ENCODE data around the gene IL6ST. TPM values are rescaled to one million over a fixed set of nuclear protein-coding genes. Genes with fewer than 3 reads are reported as not detected.

Gene IL6ST
- total and polyA plus RNA-seq, 12 donors, result 39.0 to 659 (median 292) TPM

DNA sequence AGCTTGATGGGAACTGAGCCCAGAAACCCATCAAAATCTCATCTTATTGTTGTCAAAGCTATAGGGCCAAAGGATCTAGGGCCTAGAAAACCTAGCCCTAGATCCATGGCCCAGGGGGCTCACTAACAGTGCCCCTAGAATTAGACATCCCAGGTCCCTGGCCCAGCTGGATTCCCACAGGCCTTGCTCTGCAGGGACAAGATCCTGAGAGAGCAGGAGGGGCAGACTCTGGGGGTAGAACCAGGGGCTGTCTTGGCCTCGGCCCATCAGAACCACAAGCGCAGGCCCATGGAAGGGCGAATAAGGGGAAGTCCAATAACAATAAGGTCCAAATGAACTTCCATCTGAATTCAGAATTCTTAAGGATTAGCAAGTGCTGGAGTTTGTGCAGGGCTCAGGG is 69.6 kb downstream of the IL6ST start:
- no peaks in the 10 kb centered on the region for H3K9me3 ChIP-seq (replicated peaks in 1 of 3)
- TF ChIP-seq POLR2A (IDR thresholded peaks at IDR 0.05), result no peak
- TF ChIP-seq, protein P1, sequence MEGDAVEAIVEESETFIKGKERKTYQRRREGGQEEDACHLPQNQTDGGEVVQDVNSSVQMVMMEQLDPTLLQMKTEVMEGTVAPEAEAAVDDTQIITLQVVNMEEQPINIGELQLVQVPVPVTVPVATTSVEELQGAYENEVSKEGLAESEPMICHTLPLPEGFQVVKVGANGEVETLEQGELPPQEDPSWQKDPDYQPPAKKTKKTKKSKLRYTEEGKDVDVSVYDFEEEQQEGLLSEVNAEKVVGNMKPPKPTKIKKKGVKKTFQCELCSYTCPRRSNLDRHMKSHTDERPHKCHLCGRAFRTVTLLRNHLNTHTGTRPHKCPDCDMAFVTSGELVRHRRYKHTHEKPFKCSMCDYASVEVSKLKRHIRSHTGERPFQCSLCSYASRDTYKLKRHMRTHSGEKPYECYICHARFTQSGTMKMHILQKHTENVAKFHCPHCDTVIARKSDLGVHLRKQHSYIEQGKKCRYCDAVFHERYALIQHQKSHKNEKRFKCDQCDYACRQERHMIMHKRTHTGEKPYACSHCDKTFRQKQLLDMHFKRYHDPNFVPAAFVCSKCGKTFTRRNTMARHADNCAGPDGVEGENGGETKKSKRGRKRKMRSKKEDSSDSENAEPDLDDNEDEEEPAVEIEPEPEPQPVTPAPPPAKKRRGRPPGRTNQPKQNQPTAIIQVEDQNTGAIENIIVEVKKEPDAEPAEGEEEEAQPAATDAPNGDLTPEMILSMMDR (IDR thresholded peaks at IDR 0.05), result no peak
- H3K4me3 ChIP-seq, result no peak overlapping the region
- DNase-seq, result no peak
- H3K27ac ChIP-seq, result peak overlapping the region in 1 of 5 donors; percentile 26
- no peaks in the 10 kb centered on the region for H3K4me1 ChIP-seq (replicated peaks in 1 of 2)
- no peaks in the 10 kb centered on the region for H3K27me3 ChIP-seq
- 87 to 95% (median 91%) methylated on average over 3 of the region's 3 CpGs for WGBS, 4 donors
- no peaks in the 10 kb centered on the region for H3K36me3 ChIP-seq (replicated peaks in 1 of 2)
- intact Hi-C loops (cut with DNase I), result loop anchor here in 1 of 2 donors (10.0 kb wide), 1 partner anchor 280 kb away; no protein-coding TSS in a partner anchor

DNA sequence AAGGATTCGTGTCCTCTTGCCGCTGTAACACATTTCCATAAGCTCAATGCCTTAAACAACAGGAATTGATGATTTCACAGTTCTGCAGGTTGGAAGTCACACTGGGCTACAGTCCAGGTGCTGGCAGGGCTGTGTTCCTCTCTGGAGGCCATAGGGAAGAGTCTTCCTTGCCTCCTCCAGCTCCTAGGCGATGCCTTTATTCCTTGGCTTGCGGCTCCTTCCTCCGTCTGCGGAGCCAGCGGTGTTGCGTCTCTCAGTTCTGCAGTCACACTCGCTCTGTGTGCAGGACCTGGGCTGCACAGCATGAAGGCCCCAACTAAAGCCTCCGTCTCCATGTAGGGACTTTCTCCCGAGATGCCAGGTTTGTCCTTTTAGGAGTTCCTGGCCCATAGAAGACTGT is 70.0 kb downstream of the IL6ST start:
- DNase-seq, result no peak
- 84 to 94% (median 87%) methylated on average over 5 to 11 of the region's 11 CpGs for WGBS, 4 donors

DNA sequence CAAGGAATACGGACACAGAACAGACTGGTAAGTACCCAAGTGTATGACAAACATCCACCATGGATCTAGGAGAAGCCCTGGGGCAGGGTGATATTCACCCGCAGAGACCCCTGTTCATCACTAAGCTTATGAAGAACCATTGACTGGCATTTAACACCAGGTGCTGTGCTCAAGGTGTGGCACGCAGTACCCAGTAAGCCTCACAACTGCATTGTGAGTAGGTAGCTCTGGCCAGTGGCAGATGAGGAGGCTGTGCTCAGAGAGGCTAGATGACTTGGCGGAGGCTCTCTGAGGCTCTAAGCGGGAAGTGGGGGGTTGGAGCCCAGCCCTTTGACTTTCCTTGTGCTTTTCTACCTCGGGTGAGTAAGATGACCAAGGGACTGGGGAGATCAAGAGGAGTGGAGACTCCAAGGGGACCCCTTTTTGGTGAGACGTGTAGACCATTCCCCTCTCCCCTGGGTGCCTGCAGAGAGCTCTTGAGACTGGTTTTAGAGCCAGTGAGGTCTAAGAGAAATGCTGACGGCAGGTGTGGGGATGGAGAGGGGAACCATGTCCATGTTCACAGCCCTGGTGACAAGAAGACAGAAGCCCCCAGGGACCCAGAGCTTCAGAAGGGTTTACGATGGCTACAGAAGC is 70.8 kb downstream of the IL6ST start:
- H3K27me3 ChIP-seq, result no peaks in the 10 kb centered on the region
- intact Hi-C loops (cut with DNase I), result loop anchor here in 1 of 2 donors (10.0 kb wide), 1 partner anchor 281 kb away; no protein-coding TSS in a partner anchor
- TF ChIP-seq, protein P1 (IDR thresholded peaks at IDR 0.05), result no peak
- no peak for TF ChIP-seq POLR2A (IDR thresholded peaks at IDR 0.05)
- no peaks in the 10 kb centered on the region for H3K36me3 ChIP-seq (replicated peaks in 1 of 2)
- H3K4me3 ChIP-seq, result peak overlapping the region in 1 of 4 donors; percentile 36
- 85 to 89% (median 87%) methylated on average over 9 of the region's 9 CpGs for WGBS, 4 donors
- DNase-seq, result no peak
- H3K27ac ChIP-seq, result peak overlapping the region in 2 of 5 donors; percentile 13 to 54
- H3K9me3 ChIP-seq (replicated peaks in 1 of 3), result no peaks in the 10 kb centered on the region
- no peaks in the 10 kb centered on the region for H3K4me1 ChIP-seq (replicated peaks in 1 of 2)

More for the DNA sequence above, 70.0 kb downstream of the IL6ST start:
- Histone ChIP-seq H3K27me3 (no peaks in the 10 kb centered on the region), H3K4me1 (replicated peaks in 1 of 2) (no peaks in the 10 kb centered on the region), H3K36me3 (replicated peaks in 1 of 2) (no peaks in the 10 kb centered on the region), H3K27ac (no peak overlapping the region), H3K9me3 (replicated peaks in 1 of 3) (no peaks in the 10 kb centered on the region), H3K4me3 (no peak overlapping the region)
- no peak for TF ChIP-seq POLR2A (IDR thresholded peaks at IDR 0.05)
- TF ChIP-seq, protein P1 (IDR thresholded peaks at IDR 0.05), result no peak
- intact Hi-C loops (cut with DNase I), result loop anchor here in 1 of 2 donors (10.0 kb wide), 1 partner anchor 280 kb away; no protein-coding TSS in a partner anchor

DNA sequence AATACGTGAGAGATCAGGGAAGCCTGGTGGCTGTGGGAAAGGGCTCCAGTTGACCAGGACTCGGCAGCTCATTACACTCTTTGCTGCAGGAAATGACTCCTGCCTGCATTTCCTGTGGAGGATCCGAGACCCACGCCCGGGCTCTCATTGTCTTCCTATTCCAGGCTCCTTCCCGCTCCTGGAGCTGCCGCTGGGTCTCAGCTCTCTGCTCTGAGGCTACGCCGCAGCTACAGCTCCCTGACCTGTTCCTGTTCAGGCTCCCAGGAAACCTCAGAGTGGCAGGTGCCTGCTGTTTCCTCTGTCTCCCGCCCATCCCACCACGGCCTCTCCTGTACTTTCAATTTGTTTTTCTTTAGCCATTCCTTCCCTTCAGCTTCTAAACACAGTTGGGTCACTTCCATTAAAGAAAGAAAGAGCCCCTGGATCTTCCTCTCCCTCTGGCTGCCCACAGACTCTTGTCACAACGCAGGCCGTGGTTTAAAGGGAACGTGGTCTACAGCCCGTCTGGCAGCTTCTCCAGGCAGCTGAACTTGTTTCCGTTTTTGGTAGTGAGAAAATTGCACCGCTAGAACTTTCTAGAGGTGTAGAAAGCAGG is 71.5 kb downstream of the IL6ST start:
- WGBS, 4 donors, result 56 to 67% (median 62%) methylated on average over 17 of the region's 17 CpGs
- Histone ChIP-seq H3K36me3 (replicated peaks in 1 of 2) (no peaks in the 10 kb centered on the region), H3K4me3 (peak overlapping the region in 1 of 4 donors; percentile 36), H3K27me3 (no peaks in the 10 kb centered on the region), H3K9me3 (replicated peaks in 1 of 3) (no peaks in the 10 kb centered on the region), H3K27ac (peak overlapping the region in 2 of 5 donors; percentile 13 to 54), H3K4me1 (replicated peaks in 1 of 2) (no peaks in the 10 kb centered on the region)
- DNase-seq, result peak in 3 of 7 donors; percentile 22 to 36 (median 25)
- intact Hi-C loops (cut with DNase I), result loop anchor here in 1 of 2 donors (10.0 kb wide), 1 partner anchor 282 kb away; no protein-coding TSS in a partner anchor
- TF ChIP-seq, protein P1 (IDR thresholded peaks at IDR 0.05), result no peak

All from adrenal gland (tissue), 12 donors.